IMR-90 (cell line): ENCODE data around the gene WNK4. TPM values are rescaled to one million over a fixed set of nuclear protein-coding genes. Genes with fewer than 3 reads are reported as not detected.

Experiments used
- ATAC-seq: fragments of 200-7000 bp; cut with Tn5 transposase; 2 replicates; pipeline ENCODE4 v1.9.1; 2020; ENCODE audit warnings: low read depth, mild to moderate bottlenecking, moderate library complexity
- BruUV-seq: library from RNA; stranded (reverse); fragments of 400-500 nt; replicated peaks from 2 replicates; lab custom pipeline; 2021; lab: Mats Ljungman, UMichigan
- CTCF ChIA-PET: fragments of 300-600 bp; formaldehyde crosslinking; extraction: SDS; loops from one replicate; lab custom pipeline; 2021; ENCODE audit warnings: antibody characterized with exemption; lab: Yijun Ruan, JAX
- POLR2A ChIA-PET: fragments of 300-600 bp; sonication (Branson Sonifier 250); formaldehyde crosslinking; loops from one replicate; lab custom pipeline; 2022; ENCODE audit warnings: antibody characterized with exemption; ENCODE audit not compliant: unreplicated experiment; lab: Charles Lee
- DNase-seq: peaks from one replicate; pipeline ENCODE4 v3.0.0; 2013
- H2AFZ ChIP-seq: replicated peaks from 2 replicates; pipeline ENCODE3; 2013; ENCODE audit warnings: low read length, mild to moderate bottlenecking; ENCODE audit not compliant: poor library complexity
- H2AK5ac ChIP-seq: 2 replicates; pipeline ENCODE4 v1.6.1; 2013; ENCODE audit warnings: low read depth, low read length, inconsistent platforms
- H2AK9ac ChIP-seq: replicated peaks from 2 replicates; pipeline ENCODE3; 2013; ENCODE audit warnings: mild to moderate bottlenecking, low read depth, low read length, moderate library complexity; ENCODE audit not compliant: poor library complexity
- H2BK120ac ChIP-seq: 2 replicates; pipeline ENCODE4 v1.6.1; 2013; ENCODE audit warnings: low read depth, low read length, inconsistent platforms
- H2BK15ac ChIP-seq: 3 replicates; pipeline ENCODE4 v1.6.1; 2013; ENCODE audit warnings: low read depth, low read length, inconsistent platforms
- H2BK20ac ChIP-seq: 2 replicates; pipeline ENCODE4 v1.6.1; 2013; ENCODE audit warnings: low read depth, mild to moderate bottlenecking, inconsistent platforms, low read length, moderate library complexity
- H2BK5ac ChIP-seq: 2 replicates; pipeline ENCODE4 v1.6.1; 2013; ENCODE audit warnings: mild to moderate bottlenecking, low read depth, low read length, inconsistent platforms; ENCODE audit not compliant: poor library complexity, severe bottlenecking
- H3K14ac ChIP-seq: replicated peaks from 2 replicates; pipeline ENCODE4 v1.6.1; 2013; ENCODE audit warnings: low read depth, low read length, inconsistent platforms
- H3K18ac ChIP-seq: 2 replicates; pipeline ENCODE4 v1.6.1; 2013; ENCODE audit warnings: low read depth, low read length, control low read depth
- H3K23ac ChIP-seq: 2 replicates; pipeline ENCODE4 v1.6.1; 2013; ENCODE audit warnings: low read depth, low read length, inconsistent platforms
- H3K27ac ChIP-seq: 2 replicates; pipeline ENCODE4 v1.5.1; 2013; ENCODE audit warnings: mild to moderate bottlenecking, control low read depth, low read length; ENCODE audit not compliant: insufficient read depth
- H3K27me3 ChIP-seq: 2 replicates; pipeline ENCODE4 v1.6.1; 2013; ENCODE audit warnings: low read length; ENCODE audit not compliant: control insufficient read depth, insufficient read depth
- H3K36me3 ChIP-seq: 2 replicates; pipeline ENCODE4 v1.6.1; 2013; ENCODE audit warnings: low read length, mixed read lengths; ENCODE audit not compliant: control insufficient read depth, insufficient read depth
- H3K4ac ChIP-seq: 2 replicates; pipeline ENCODE4 v1.6.1; 2013; ENCODE audit warnings: low read depth, low read length, inconsistent platforms
- H3K4me1 ChIP-seq: 2 replicates; pipeline ENCODE4 v1.6.1; 2013; ENCODE audit warnings: low read length, mixed read lengths; ENCODE audit not compliant: control insufficient read depth, insufficient read depth
- H3K4me2 ChIP-seq: 2 replicates; pipeline ENCODE4 v1.6.1; 2013; ENCODE audit warnings: low read depth, mild to moderate bottlenecking, control low read depth, low read length, moderate library complexity
- H3K4me3 ChIP-seq: 2 replicates; pipeline ENCODE4 v1.5.1; 2013; ENCODE audit warnings: low read depth, mild to moderate bottlenecking, control low read depth, low read length, moderate library complexity; ENCODE audit not compliant: insufficient read depth
- H3K56ac ChIP-seq: 2 replicates; pipeline ENCODE4 v1.6.1; 2013; ENCODE audit warnings: low read length, inconsistent platforms; ENCODE audit not compliant: insufficient read depth; ENCODE audit errors: extremely low read depth
- H3K79me1 ChIP-seq, 2 experiments: 2 replicates each; pipeline ENCODE4 v1.6.1; 2013; ENCODE audit warnings: low read length in 2 of 2, inconsistent platforms in 1 of 2, low read depth in 1 of 2
- H3K9ac ChIP-seq: 2 replicates; pipeline ENCODE4 v1.6.1; 2013; ENCODE audit warnings: low read depth, low read length, control low read depth
- H3K9me1 ChIP-seq: 2 replicates; pipeline ENCODE4 v1.6.1; 2013; ENCODE audit warnings: low read length, inconsistent platforms; ENCODE audit not compliant: insufficient read depth
- H3K9me3 ChIP-seq: 2 replicates; pipeline ENCODE4 v1.6.1; 2013; ENCODE audit warnings: low read length; ENCODE audit not compliant: control insufficient read depth, insufficient read depth
- H4K20me1 ChIP-seq: 2 replicates; pipeline ENCODE4 v1.6.1; 2013; ENCODE audit warnings: low read length, inconsistent platforms; ENCODE audit not compliant: insufficient read depth
- H4K5ac ChIP-seq: 2 replicates; pipeline ENCODE4 v1.6.1; 2013; ENCODE audit warnings: mild to moderate bottlenecking, low read depth, low read length, control low read depth
- H4K8ac ChIP-seq, 2 experiments: 2 replicates each; pipeline ENCODE4 v1.6.1; 2013; ENCODE audit warnings: low read depth in 2 of 2, low read length in 2 of 2, control low read depth in 1 of 2, inconsistent platforms in 1 of 2
- H4K91ac ChIP-seq: 2 replicates; pipeline ENCODE4 v1.6.1; 2013; ENCODE audit warnings: low read depth, low read length, inconsistent platforms; ENCODE audit not compliant: insufficient read depth
- BHLHE40 ChIP-seq: fragments of 150-350 bp; IDR thresholded peaks from 2 replicates; pipeline ENCODE4 v1.6.1; 2016; ENCODE audit warnings: mild to moderate bottlenecking, low read depth, low read length
- CEBPB ChIP-seq: IDR thresholded peaks from 2 replicates; pipeline ENCODE4 v1.6.1; 2012; ENCODE audit warnings: low read depth, low read length, improper control_type of control experiment
- CHD1 ChIP-seq: IDR thresholded peaks from 2 replicates; pipeline ENCODE4 v1.6.1; 2012; ENCODE audit warnings: low read depth, low read length, improper control_type of control experiment
- CTCF ChIP-seq: conservative IDR thresholded peaks from 2 replicates; pipeline ENCODE4 v1.5.1; 2012; ENCODE audit warnings: mild to moderate bottlenecking, low read depth, low read length, improper control_type of control experiment
- ELK1 ChIP-seq: fragments of 150-350 bp; IDR thresholded peaks from 2 replicates; pipeline ENCODE4 v1.6.1; 2016; ENCODE audit warnings: low read depth, mild to moderate bottlenecking, low read length, moderate library complexity, borderline replicate concordance
- FOS ChIP-seq: fragments of 150-350 bp; IDR thresholded peaks from 2 replicates; pipeline ENCODE4 v1.6.1; 2016; ENCODE audit warnings: low read depth, low read length
- MAFK ChIP-seq: IDR thresholded peaks from 2 replicates; pipeline ENCODE4 v1.6.1; 2012; ENCODE audit warnings: low read depth, low read length, improper control_type of control experiment
- MAZ ChIP-seq: IDR thresholded peaks from 2 replicates; pipeline ENCODE4 v1.6.1; 2012; ENCODE audit warnings: low read depth, mild to moderate bottlenecking, low read length, improper control_type of control experiment, moderate library complexity, borderline replicate concordance
- MXI1 ChIP-seq: IDR thresholded peaks from 2 replicates; pipeline ENCODE4 v1.6.1; 2012; ENCODE audit warnings: low read depth, mild to moderate bottlenecking, low read length, moderate library complexity, borderline replicate concordance
- NFE2L2 ChIP-seq: fragments of 150-350 bp; IDR thresholded peaks from 2 replicates; pipeline ENCODE4 v1.6.1; 2016; ENCODE audit warnings: low read depth, mild to moderate bottlenecking, low read length
- POLR2A ChIP-seq: IDR thresholded peaks from 2 replicates; pipeline ENCODE4 v1.6.1; 2012; ENCODE audit warnings: mild to moderate bottlenecking, low read depth, low read length
- RAD21 ChIP-seq: IDR thresholded peaks from 2 replicates; pipeline ENCODE4 v1.6.1; 2012; ENCODE audit warnings: low read length, improper control_type of control experiment
- RCOR1 ChIP-seq: IDR thresholded peaks from 2 replicates; pipeline ENCODE4 v1.6.1; 2012; ENCODE audit warnings: mild to moderate bottlenecking, low read length, improper control_type of control experiment; ENCODE audit not compliant: insufficient replicate concordance
- RFX5 ChIP-seq: IDR thresholded peaks from 2 replicates; pipeline ENCODE4 v1.8.0; 2012; ENCODE audit warnings: low read depth, mild to moderate bottlenecking, low read length, moderate library complexity
- SMC3 ChIP-seq: fragments of 150-350 bp; IDR thresholded peaks from 2 replicates; pipeline ENCODE4 v1.6.1; 2016; ENCODE audit warnings: low read depth, mild to moderate bottlenecking, antibody characterized with exemption, low read length, moderate library complexity
- USF2 ChIP-seq: fragments of 150-350 bp; IDR thresholded peaks from 2 replicates; pipeline ENCODE4 v1.6.1; 2017; ENCODE audit warnings: mild to moderate bottlenecking, antibody characterized with exemption, low read length, low read depth
- WGBS, 2 experiments: methylation state at CpG; one replicate each; pipeline versions ENCODE4 v1.1.5 to v1.1.7; 2013; ENCODE audit warnings: missing lambda C conversion rate in 2 of 2; ENCODE audit not compliant: insufficient read length in 1 of 2; ENCODE audit errors: extremely low coverage in 2 of 2; 5-methylcytosine and 5-hydroxymethylcytosine counted together
- dilution Hi-C: fragments of 300-500 bp; cut with HindIII; formaldehyde crosslinking; loops from one replicate; pipeline ENCODE4 v1.14.3; 2018; ENCODE audit warnings: low sequenced_read_pairs; ENCODE audit not compliant: unreplicated experiment
- in situ Hi-C: fragments of 300-500 bp; cut with MboI; formaldehyde crosslinking; loops from 3 replicates; pipeline ENCODE4 v1.14.3; 2019; ENCODE audit warnings: low sequenced_read_pairs, inconsistent platforms, mixed read lengths
- intact Hi-C: fragments of 100-400 bp; cut with micrococcal nuclease; formaldehyde crosslinking; loops from 2 replicates; pipeline ENCODE4 v1.10.0; 2022
- polyA plus RNA-seq, 3 experiments: library from polyadenylated mRNA; depleted of rRNA; stranded (reverse); fragments of >200 nt; gene quantifications; 2 replicates each; pipeline ENCODE4 v1.2.3, GENCODE V29; 2012; ENCODE audit warnings: low replicate concordance in 1 of 3
- total RNA-seq: library from RNA; depleted of rRNA; stranded (reverse); fragments of >200 nt; gene quantifications from 2 replicates; pipeline ENCODE4 v1.2.3, GENCODE V29; 2012

WNK4 gene
- total and polyA plus RNA-seq, 2 of the 4 experiments (the other 2 are of a cell fraction) = 1.3 to 15.1 TPM

- ChIA-PET CTCF (interaction anchor here (0.7 to 1.5 kb wide), 3 partner anchors 9 to 735 kb away, joined by 3 to 8 read pairs (median 3); no protein-coding TSS in a partner anchor), POLR2A (no interaction called here)
- Histone ChIP-seq H3K4ac (no peak overlapping the region), H3K56ac (no peak overlapping the region), H2BK5ac (no peak overlapping the region), H2AFZ (no peak overlapping the region), H3K79me1 (peaks cover 2 to 5% of the 10 kb centered on the region in 2 experiments; a peak in 2 of 4 replicates), H3K4me3 (no peak overlapping the region), H3K9me1 (peaks cover 5% of the 10 kb centered on the region; the same call in 1 of the 2 replicates), H4K91ac (no peak overlapping the region), H3K36me3 (peaks cover 8% of the 10 kb centered on the region), H3K9me3 (no peaks in the 10 kb centered on the region), H3K23ac (no peak overlapping the region), H3K27me3 (no peaks in the 10 kb centered on the region), H4K8ac (no peak overlapping the region), H2BK120ac (no peak overlapping the region), H3K4me2 (peak overlapping the region; percentile 39; the same call in 1 of the 2 replicates), H3K4me1 (no peaks in the 10 kb centered on the region), H2AK9ac (no peak overlapping the region), H2BK15ac (no peak overlapping the region), H4K20me1 (no peaks in the 10 kb centered on the region), H3K14ac (no peak overlapping the region), H3K18ac (no peak overlapping the region), H3K27ac (no peak overlapping the region), H2BK20ac (no peak overlapping the region), H2AK5ac (no peak overlapping the region), H3K9ac (no peak overlapping the region), H4K5ac (no peak overlapping the region)
- in situ Hi-C loops = no loop called here
- intact Hi-C loops = no loop called here
- no TSS peak for BruUV-seq
- TF ChIP-seq CTCF = no peak
- no peak for TF ChIP-seq RAD21
- no peak for TF ChIP-seq NFE2L2
- TF ChIP-seq BHLHE40 = peak; percentile 33; the same call in 1 of the 2 replicates
- TF ChIP-seq RFX5 = no peak
- no peak for TF ChIP-seq ELK1
- no peak for TF ChIP-seq SMC3
- TF ChIP-seq MXI1 = peak; percentile 66; the same call in 1 of the 2 replicates
- no peak for TF ChIP-seq MAFK
- TF ChIP-seq USF2 = no peak
- peak; percentile 50; the same call in 1 of the 2 replicates for TF ChIP-seq MAZ
- TF ChIP-seq POLR2A = no peak
- TF ChIP-seq RCOR1 = peak; percentile 92
- peak; percentile 67 for TF ChIP-seq FOS
- TF ChIP-seq CHD1 = no peak
- TF ChIP-seq CEBPB = peak; percentile 97
- ATAC-seq = peak; percentile 94
- dilution Hi-C loops = no loop called here
- WGBS, 2 experiments = no CpG with 5 or more reads among the region's 3 CpGs
- DNase-seq = peak; percentile 93
Observed at GRCh38 chr17:42809250-42809649, 28.8 kb downstream of the WNK4 start.
